WTC11 (cell line): Measurements from ENCODE around the gene FNDC7. TPM values are rescaled to one million over a fixed set of nuclear protein-coding genes. Genes with fewer than 3 reads are reported as not detected.
A peak's percentile ranks its signal among the peaks of the same experiment; 100 is the strongest.

Source experiments
- ATAC-seq: fragments of 200-7000 bp; cut with Tn5 transposase; 2 replicates; pipeline ENCODE4 v1.10.0; 2021; ENCODE audit warnings: mild to moderate bottlenecking, moderate library complexity
- CTCF ChIA-PET: fragments of 300-600 bp; sonication (Branson Sonifier 250); formaldehyde crosslinking; loops from one replicate; lab custom pipeline; 2021; ENCODE audit warnings: antibody characterized with exemption; lab: Charles Lee
- POLR2A ChIA-PET: fragments of 350-600 bp; sonication (Branson Sonifier 250); formaldehyde crosslinking; loops from one replicate; lab custom pipeline; 2021; ENCODE audit warnings: antibody characterized with exemption; lab: Charles Lee
- DNase-seq: peaks from one replicate; pipeline ENCODE4 v3.0.0; 2021; ENCODE audit warnings: low spot score
- H3K27ac Mint-ChIP-seq: 2 replicates; pipeline ENCODE4 v1.8.0; 2021; ENCODE audit warnings: mixed read lengths
- H3K27me3 Mint-ChIP-seq: 2 replicates; pipeline ENCODE4 v1.8.0; 2021; ENCODE audit warnings: low read depth, mild to moderate bottlenecking, moderate library complexity, mixed read lengths
- H3K36me3 Mint-ChIP-seq: 2 replicates; pipeline ENCODE4 v1.8.0; 2021; ENCODE audit warnings: mixed read lengths
- H3K4me1 Mint-ChIP-seq: 2 replicates; pipeline ENCODE4 v1.8.0; 2022; ENCODE audit warnings: mixed read lengths
- H3K4me3 Mint-ChIP-seq: 2 replicates; pipeline ENCODE4 v1.8.0; 2021; ENCODE audit warnings: mild to moderate bottlenecking, moderate library complexity, mixed read lengths
- H3K9me3 Mint-ChIP-seq: 2 replicates; pipeline ENCODE4 v1.8.0; 2021; ENCODE audit warnings: mixed read lengths
- ATF1 ChIP-seq: sonication (generic); formaldehyde crosslinking; IDR thresholded peaks from 2 replicates; pipeline ENCODE4 v1.8.1; 2023; ENCODE audit warnings: mild to moderate bottlenecking, moderate library complexity, missing genetic modification reagents
- FOXP1 ChIP-seq: sonication (generic); formaldehyde crosslinking; IDR thresholded peaks from 2 replicates; pipeline ENCODE4 v1.8.0; 2022; ENCODE audit warnings: missing genetic modification reagents, mild to moderate bottlenecking, moderate library complexity, borderline replicate concordance
- KAT7 ChIP-seq: sonication (generic); formaldehyde crosslinking; IDR thresholded peaks from 2 replicates; pipeline ENCODE4 v1.8.1; 2023; ENCODE audit warnings: missing genetic modification reagents, mild to moderate bottlenecking, borderline replicate concordance
- MXD4 ChIP-seq: fragments of 250-450 bp; sonication (Bioruptor Pico); IDR thresholded peaks from 2 replicates; pipeline ENCODE4 v1.8.0; 2021; ENCODE audit warnings: mild to moderate bottlenecking, moderate library complexity, borderline replicate concordance
- MYBL2 ChIP-seq: sonication (generic); formaldehyde crosslinking; IDR thresholded peaks from 2 replicates; pipeline ENCODE4 v1.8.1; 2023; ENCODE audit warnings: mild to moderate bottlenecking, moderate library complexity, missing genetic modification reagents
- NFATC4 ChIP-seq: fragments of 250-450 bp; sonication (Bioruptor Pico); IDR thresholded peaks from 2 replicates; pipeline ENCODE4 v1.9.0; 2021; ENCODE audit warnings: mild to moderate bottlenecking
- RELA ChIP-seq: sonication (generic); formaldehyde crosslinking; IDR thresholded peaks from 2 replicates; pipeline ENCODE4 v1.8.1; 2022; ENCODE audit warnings: missing genetic modification reagents, mild to moderate bottlenecking, borderline replicate concordance
- SP1 ChIP-seq: sonication (generic); formaldehyde crosslinking; conservative IDR thresholded peaks from 2 replicates; pipeline ENCODE4 v1.8.1; 2022; ENCODE audit warnings: missing genetic modification reagents
- TP53 ChIP-seq: sonication (generic); formaldehyde crosslinking; IDR thresholded peaks from 2 replicates; pipeline ENCODE4 v1.8.1; 2023; ENCODE audit warnings: mild to moderate bottlenecking, missing genetic modification reagents
- total RNA-seq: library from RNA; stranded (reverse); gene quantifications from 3 replicates; pipeline ENCODE4 v1.2.3, GENCODE V29; 2021
- TF ChIP-seq, protein P1 (sequence below): sonication (generic); formaldehyde crosslinking; IDR thresholded peaks from 2 replicates; pipeline ENCODE4 v1.8.0; 2022; ENCODE audit warnings: missing genetic modification reagents
- TF ChIP-seq, protein P2 (sequence below): sonication (generic); formaldehyde crosslinking; conservative IDR thresholded peaks from 2 replicates; pipeline ENCODE4 v1.8.1; 2022; ENCODE audit warnings: mild to moderate bottlenecking, missing genetic modification reagents
- TF ChIP-seq, protein P3 (sequence below): sonication (generic); formaldehyde crosslinking; IDR thresholded peaks from 2 replicates; pipeline ENCODE4 v1.8.1; 2022; ENCODE audit warnings: mild to moderate bottlenecking, moderate library complexity, missing genetic modification reagents
- TF ChIP-seq, protein P4 (sequence below): fragments of 250-450 bp; sonication (Bioruptor Pico); IDR thresholded peaks from 2 replicates; pipeline ENCODE4 v1.9.0; 2021; ENCODE audit warnings: mild to moderate bottlenecking, borderline replicate concordance
- TF ChIP-seq, protein P5 (sequence below): fragments of 250-450 bp; sonication (Bioruptor Pico); IDR thresholded peaks from 2 replicates; pipeline ENCODE4 v1.8.0; 2021; ENCODE audit warnings: mild to moderate bottlenecking
- TF ChIP-seq, protein P6 (sequence below): sonication (generic); formaldehyde crosslinking; IDR thresholded peaks from 2 replicates; pipeline ENCODE4 v1.8.0; 2023; ENCODE audit warnings: missing genetic modification reagents, mild to moderate bottlenecking, borderline replicate concordance
- TF ChIP-seq, protein P7 (sequence below): sonication (generic); formaldehyde crosslinking; IDR thresholded peaks from 2 replicates; pipeline ENCODE4 v1.8.0; 2023; ENCODE audit warnings: missing genetic modification reagents
- TF ChIP-seq, protein P8 (sequence below): sonication (generic); formaldehyde crosslinking; IDR thresholded peaks from 2 replicates; pipeline ENCODE4 v1.8.1; 2023; ENCODE audit warnings: mild to moderate bottlenecking, missing genetic modification reagents

FNDC7 gene
- total RNA-seq, 1 experiment from 2014 or later: 0.28 TPM

DNA sequence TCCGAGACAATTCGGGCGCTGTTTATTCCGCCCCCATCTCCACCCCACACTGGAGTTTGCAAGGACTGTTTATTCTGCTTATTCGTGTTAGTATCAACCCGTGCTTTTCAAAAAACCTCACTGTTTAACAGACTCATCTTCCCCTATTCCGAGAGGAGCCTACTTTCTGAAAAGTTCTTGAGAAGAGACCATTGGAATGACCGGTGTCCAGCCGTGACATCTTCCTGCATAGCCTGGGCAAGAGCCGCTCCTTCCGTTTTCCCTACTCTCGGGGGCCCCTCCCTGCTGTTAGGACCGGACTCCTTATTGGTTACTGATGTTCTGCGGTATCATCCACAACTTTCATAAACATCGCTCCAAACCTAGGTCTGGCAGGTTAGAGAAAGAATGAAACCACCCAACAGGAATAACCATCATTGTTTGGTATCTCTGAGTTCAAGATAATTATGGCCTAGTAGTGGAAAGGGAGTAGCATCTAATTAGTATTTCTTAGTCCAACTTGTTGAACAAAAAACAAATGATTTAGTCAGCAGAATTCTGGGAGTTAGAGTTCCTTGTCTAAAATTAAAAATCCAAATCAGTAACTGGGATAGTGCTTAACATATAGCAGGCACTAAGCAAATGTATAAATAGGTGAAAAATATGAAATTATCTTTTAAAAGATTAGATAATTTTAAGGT lies 34.6 kb downstream of the FNDC7 start:
- Mint-ChIP-seq H3K27ac (peak overlapping the region; percentile 98), H3K4me3 (peak overlapping the region; percentile 97), H3K36me3 (no peaks in the 10 kb centered on the region), H3K4me1 (peaks cover 5% of the 10 kb centered on the region), H3K27me3 (peaks cover 16% of the 10 kb centered on the region), H3K9me3 (no peaks in the 10 kb centered on the region)
- peak; percentile 57 for DNase-seq
- ATAC-seq: peak; percentile 53
- ChIA-PET CTCF (interaction anchor here (0.7 to 1.0 kb wide), 3 partner anchors 70 to 454 kb away, joined by 3 read pairs; no protein-coding TSS in a partner anchor), POLR2A (interaction anchor here (0.6 kb wide), 1 partner anchor 55 kb away, joined by 4 read pairs; the partner anchor contains the start of gene PRPF38B)
- TF ChIP-seq MYBL2 (no peak), RELA (CRISPR knock-in tag) (no peak), KAT7 (0 out of 2 replicates have a peak, but pooled peaks have one; percentile 0), TP53 (no peak), MXD4 (CRISPR knock-in tag) (no peak), SP1 (CRISPR knock-in tag) (0 out of 2 replicates have a peak, but pooled peaks have one; percentile 9), ATF1 (CRISPR knock-in tag) (no peak), NFATC4 (CRISPR knock-in tag) (no peak), FOXP1 (CRISPR knock-in tag) (no peak)
- TF ChIP-seq, protein P1, sequence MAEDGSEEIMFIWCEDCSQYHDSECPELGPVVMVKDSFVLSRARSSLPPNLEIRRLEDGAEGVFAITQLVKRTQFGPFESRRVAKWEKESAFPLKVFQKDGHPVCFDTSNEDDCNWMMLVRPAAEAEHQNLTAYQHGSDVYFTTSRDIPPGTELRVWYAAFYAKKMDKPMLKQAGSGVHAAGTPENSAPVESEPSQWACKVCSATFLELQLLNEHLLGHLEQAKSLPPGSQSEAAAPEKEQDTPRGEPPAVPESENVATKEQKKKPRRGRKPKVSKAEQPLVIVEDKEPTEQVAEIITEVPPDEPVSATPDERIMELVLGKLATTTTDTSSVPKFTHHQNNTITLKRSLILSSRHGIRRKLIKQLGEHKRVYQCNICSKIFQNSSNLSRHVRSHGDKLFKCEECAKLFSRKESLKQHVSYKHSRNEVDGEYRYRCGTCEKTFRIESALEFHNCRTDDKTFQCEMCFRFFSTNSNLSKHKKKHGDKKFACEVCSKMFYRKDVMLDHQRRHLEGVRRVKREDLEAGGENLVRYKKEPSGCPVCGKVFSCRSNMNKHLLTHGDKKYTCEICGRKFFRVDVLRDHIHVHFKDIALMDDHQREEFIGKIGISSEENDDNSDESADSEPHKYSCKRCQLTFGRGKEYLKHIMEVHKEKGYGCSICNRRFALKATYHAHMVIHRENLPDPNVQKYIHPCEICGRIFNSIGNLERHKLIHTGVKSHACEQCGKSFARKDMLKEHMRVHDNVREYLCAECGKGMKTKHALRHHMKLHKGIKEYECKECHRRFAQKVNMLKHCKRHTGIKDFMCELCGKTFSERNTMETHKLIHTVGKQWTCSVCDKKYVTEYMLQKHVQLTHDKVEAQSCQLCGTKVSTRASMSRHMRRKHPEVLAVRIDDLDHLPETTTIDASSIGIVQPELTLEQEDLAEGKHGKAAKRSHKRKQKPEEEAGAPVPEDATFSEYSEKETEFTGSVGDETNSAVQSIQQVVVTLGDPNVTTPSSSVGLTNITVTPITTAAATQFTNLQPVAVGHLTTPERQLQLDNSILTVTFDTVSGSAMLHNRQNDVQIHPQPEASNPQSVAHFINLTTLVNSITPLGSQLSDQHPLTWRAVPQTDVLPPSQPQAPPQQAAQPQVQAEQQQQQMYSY (CRISPR knock-in tag): no peak
- TF ChIP-seq, protein P2, sequence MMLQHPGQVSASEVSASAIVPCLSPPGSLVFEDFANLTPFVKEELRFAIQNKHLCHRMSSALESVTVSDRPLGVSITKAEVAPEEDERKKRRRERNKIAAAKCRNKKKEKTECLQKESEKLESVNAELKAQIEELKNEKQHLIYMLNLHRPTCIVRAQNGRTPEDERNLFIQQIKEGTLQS (CRISPR knock-in tag): no peak
- TF ChIP-seq, protein P3, sequence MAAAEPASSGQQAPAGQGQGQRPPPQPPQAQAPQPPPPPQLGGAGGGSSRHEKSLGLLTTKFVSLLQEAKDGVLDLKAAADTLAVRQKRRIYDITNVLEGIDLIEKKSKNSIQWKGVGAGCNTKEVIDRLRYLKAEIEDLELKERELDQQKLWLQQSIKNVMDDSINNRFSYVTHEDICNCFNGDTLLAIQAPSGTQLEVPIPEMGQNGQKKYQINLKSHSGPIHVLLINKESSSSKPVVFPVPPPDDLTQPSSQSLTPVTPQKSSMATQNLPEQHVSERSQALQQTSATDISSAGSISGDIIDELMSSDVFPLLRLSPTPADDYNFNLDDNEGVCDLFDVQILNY: no peak
- TF ChIP-seq, protein P4, sequence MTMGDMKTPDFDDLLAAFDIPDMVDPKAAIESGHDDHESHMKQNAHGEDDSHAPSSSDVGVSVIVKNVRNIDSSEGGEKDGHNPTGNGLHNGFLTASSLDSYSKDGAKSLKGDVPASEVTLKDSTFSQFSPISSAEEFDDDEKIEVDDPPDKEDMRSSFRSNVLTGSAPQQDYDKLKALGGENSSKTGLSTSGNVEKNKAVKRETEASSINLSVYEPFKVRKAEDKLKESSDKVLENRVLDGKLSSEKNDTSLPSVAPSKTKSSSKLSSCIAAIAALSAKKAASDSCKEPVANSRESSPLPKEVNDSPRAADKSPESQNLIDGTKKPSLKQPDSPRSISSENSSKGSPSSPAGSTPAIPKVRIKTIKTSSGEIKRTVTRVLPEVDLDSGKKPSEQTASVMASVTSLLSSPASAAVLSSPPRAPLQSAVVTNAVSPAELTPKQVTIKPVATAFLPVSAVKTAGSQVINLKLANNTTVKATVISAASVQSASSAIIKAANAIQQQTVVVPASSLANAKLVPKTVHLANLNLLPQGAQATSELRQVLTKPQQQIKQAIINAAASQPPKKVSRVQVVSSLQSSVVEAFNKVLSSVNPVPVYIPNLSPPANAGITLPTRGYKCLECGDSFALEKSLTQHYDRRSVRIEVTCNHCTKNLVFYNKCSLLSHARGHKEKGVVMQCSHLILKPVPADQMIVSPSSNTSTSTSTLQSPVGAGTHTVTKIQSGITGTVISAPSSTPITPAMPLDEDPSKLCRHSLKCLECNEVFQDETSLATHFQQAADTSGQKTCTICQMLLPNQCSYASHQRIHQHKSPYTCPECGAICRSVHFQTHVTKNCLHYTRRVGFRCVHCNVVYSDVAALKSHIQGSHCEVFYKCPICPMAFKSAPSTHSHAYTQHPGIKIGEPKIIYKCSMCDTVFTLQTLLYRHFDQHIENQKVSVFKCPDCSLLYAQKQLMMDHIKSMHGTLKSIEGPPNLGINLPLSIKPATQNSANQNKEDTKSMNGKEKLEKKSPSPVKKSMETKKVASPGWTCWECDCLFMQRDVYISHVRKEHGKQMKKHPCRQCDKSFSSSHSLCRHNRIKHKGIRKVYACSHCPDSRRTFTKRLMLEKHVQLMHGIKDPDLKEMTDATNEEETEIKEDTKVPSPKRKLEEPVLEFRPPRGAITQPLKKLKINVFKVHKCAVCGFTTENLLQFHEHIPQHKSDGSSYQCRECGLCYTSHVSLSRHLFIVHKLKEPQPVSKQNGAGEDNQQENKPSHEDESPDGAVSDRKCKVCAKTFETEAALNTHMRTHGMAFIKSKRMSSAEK (CRISPR knock-in tag): 0 out of 2 replicates have a peak, but pooled peaks have one; percentile 20
- TF ChIP-seq, protein P5, sequence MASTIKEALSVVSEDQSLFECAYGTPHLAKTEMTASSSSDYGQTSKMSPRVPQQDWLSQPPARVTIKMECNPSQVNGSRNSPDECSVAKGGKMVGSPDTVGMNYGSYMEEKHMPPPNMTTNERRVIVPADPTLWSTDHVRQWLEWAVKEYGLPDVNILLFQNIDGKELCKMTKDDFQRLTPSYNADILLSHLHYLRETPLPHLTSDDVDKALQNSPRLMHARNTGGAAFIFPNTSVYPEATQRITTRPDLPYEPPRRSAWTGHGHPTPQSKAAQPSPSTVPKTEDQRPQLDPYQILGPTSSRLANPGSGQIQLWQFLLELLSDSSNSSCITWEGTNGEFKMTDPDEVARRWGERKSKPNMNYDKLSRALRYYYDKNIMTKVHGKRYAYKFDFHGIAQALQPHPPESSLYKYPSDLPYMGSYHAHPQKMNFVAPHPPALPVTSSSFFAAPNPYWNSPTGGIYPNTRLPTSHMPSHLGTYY (CRISPR knock-in tag): no peak
- TF ChIP-seq, protein P6, sequence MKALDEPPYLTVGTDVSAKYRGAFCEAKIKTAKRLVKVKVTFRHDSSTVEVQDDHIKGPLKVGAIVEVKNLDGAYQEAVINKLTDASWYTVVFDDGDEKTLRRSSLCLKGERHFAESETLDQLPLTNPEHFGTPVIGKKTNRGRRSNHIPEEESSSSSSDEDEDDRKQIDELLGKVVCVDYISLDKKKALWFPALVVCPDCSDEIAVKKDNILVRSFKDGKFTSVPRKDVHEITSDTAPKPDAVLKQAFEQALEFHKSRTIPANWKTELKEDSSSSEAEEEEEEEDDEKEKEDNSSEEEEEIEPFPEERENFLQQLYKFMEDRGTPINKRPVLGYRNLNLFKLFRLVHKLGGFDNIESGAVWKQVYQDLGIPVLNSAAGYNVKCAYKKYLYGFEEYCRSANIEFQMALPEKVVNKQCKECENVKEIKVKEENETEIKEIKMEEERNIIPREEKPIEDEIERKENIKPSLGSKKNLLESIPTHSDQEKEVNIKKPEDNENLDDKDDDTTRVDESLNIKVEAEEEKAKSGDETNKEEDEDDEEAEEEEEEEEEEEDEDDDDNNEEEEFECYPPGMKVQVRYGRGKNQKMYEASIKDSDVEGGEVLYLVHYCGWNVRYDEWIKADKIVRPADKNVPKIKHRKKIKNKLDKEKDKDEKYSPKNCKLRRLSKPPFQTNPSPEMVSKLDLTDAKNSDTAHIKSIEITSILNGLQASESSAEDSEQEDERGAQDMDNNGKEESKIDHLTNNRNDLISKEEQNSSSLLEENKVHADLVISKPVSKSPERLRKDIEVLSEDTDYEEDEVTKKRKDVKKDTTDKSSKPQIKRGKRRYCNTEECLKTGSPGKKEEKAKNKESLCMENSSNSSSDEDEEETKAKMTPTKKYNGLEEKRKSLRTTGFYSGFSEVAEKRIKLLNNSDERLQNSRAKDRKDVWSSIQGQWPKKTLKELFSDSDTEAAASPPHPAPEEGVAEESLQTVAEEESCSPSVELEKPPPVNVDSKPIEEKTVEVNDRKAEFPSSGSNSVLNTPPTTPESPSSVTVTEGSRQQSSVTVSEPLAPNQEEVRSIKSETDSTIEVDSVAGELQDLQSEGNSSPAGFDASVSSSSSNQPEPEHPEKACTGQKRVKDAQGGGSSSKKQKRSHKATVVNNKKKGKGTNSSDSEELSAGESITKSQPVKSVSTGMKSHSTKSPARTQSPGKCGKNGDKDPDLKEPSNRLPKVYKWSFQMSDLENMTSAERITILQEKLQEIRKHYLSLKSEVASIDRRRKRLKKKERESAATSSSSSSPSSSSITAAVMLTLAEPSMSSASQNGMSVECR (CRISPR knock-in tag): no peak
- TF ChIP-seq, protein P7, sequence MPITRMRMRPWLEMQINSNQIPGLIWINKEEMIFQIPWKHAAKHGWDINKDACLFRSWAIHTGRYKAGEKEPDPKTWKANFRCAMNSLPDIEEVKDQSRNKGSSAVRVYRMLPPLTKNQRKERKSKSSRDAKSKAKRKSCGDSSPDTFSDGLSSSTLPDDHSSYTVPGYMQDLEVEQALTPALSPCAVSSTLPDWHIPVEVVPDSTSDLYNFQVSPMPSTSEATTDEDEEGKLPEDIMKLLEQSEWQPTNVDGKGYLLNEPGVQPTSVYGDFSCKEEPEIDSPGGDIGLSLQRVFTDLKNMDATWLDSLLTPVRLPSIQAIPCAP (CRISPR knock-in tag): no peak
- TF ChIP-seq, protein P8, sequence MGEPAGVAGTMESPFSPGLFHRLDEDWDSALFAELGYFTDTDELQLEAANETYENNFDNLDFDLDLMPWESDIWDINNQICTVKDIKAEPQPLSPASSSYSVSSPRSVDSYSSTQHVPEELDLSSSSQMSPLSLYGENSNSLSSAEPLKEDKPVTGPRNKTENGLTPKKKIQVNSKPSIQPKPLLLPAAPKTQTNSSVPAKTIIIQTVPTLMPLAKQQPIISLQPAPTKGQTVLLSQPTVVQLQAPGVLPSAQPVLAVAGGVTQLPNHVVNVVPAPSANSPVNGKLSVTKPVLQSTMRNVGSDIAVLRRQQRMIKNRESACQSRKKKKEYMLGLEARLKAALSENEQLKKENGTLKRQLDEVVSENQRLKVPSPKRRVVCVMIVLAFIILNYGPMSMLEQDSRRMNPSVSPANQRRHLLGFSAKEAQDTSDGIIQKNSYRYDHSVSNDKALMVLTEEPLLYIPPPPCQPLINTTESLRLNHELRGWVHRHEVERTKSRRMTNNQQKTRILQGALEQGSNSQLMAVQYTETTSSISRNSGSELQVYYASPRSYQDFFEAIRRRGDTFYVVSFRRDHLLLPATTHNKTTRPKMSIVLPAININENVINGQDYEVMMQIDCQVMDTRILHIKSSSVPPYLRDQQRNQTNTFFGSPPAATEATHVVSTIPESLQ (CRISPR knock-in tag): no peak
